NCI-H460 (cell line): ENCODE measurements around the gene GUCA1A. TPM values are rescaled to one million over a fixed set of nuclear protein-coding genes. Genes with fewer than 3 reads are reported as not detected.

ENCODE experiments used
- DNase-seq: peaks from one replicate; pipeline ENCODE4 v3.0.0-alpha.2; 2016; ENCODE audit warnings: low read depth; ENCODE audit errors: extremely low read depth
- polyA plus RNA-seq: library from polyadenylated mRNA; depleted of rRNA; stranded (reverse); fragments of >200 nt; gene quantifications from 2 replicates; pipeline ENCODE4 v1.2.3, GENCODE V29; 2014; cell fraction: nucleus; rRNA removed
- total RNA-seq: library from RNA; depleted of rRNA; stranded (reverse); fragments of >200 nt; shearing (Covaris generic); gene quantifications from 2 replicates; pipeline ENCODE4 v1.2.3, GENCODE V29; 2014; rRNA removed

The GUCA1A gene
- total RNA-seq: not detected in 2 replicates
- not detected in 2 replicates for polyA plus RNA-seq

- no peak for DNase-seq
These were observed at the start of gene GUCA1A for GRCh38 chr6:42173101-42173500. Gene GUCA1A, plus strand, starts transcription at chr6:42173364. Its CDS starts 250 bp downstream, at chr6:42173614.

- DNase-seq: no peak
These were observed 49.6 kb upstream of the GUCA1A start for GRCh38 chr6:42123379-42124103.

GRCh38 chr6:42124223-42124836 lies 48.8 kb upstream of the GUCA1A start:
- no peak for DNase-seq

DNA sequence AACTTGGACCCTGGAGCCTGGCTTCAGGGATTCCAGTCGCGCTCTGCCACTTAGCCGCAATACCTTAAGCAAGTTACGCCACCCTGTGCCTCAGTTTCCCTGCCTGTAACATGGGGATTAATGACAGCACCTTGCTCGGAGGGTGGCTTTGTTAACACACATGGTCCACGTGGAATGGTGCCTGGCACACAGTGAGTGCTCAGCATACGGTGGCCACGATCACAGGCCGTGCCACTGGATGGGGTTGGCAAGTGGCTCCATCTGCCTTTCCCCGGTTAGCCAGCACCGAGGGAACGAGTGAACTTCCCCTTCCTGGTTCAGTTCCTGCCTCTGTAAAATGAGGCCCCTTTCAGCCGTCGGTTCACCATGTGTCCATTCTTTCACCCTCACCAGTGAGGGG lies 47.9 kb upstream of the GUCA1A start:
- DNase-seq: no peak

DNA sequence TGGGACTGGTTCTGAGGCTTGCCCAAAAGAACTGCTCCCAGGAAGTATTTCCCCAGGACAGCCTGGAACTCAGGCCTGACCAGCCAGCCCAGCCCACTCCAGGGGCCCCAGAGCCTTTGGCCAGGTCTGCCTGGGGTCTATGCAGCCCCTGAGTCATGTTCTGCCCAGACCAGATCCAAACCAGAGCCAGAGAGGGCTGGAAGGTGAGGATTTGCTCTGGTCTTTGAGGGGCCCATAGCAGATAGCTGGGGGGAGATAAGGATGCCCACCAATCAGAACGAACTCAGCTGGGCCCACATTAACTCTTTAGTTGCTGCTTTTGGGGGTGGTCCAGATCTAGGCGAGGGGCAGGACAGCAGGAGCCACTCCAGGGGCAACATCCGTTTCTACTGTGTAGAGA lies 47.5 kb upstream of the GUCA1A start:
- no peak for DNase-seq

DNA sequence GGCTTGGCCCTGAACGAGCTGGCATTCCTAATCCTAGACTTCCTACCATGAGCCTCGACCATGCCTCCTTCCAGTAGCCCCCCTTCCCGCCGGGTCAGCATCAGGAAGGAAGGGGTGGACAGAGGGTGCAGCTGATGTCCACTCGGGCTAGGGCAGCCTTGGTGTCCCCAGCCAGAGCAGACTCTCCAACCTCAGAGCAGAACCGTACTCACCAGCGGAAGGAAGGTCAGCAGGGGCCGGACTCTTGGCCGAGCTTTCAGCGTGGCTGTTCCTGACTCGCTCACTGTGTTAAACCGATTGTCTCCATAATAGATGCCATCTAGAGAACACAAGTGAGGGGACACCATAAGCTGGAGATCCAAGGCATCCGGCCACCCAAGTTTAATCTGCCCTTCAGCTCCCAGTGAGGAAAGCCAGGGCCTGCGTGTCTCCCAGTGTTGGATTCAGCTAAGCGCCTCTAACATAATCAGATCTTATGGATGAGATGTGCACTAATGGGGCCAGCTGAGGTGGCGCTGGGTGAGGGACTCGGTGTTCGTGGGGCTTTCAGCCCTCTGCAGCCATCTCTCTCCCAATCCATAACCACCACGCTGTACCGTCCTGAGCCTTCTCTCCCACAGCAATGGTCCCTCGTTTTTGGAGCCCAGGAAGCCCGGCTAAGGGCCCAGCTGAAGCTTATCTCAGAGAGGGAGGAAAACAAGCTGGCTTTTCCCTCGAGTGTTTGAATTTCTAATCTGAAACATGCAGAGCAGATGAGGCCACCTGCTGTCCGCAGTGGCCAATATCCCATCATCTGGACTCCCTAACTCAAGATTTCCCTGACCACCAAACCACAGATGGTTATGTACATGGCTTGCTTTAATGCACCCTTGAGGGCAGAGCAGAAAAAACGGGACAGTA lies 44.5 kb upstream of the GUCA1A start:
- DNase-seq: no peak

DNA sequence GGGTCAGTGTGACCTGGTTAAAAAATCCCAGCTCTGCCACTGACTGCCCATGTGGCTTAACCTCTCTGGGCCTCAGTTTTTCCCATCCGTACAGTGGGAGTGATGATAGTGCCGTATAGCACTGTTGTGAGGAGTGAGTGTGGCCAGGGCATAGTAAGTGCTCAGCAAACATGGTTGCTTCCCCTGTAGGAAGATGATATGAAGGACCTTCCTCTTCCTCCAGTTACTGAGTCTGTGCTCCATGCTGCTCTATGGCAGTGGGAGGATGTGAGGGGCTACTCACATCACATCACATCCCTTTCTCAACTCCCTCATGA lies 43.8 kb upstream of the GUCA1A start:
- no peak for DNase-seq

DNA sequence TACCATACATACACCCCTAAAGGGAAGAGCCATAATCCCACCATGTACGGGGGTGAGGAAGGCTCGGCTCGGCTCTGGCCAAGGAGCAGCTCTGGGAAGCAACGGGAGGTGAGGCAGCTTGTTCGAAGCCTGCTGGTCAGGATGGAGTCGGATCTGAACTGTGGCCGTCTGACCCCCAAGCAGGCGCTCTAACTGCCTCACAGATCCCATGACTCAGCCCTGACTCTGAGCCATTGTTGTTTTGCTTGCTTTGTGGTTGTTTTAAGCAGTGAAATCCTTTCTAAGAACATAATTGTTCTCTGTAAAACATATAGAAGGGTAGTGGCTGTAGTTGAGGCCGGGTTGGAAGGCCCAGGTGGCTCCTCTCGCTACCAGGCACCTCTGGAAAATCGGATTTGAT lies 41.6 kb upstream of the GUCA1A start:
- DNase-seq: no peak

- DNase-seq: no peak
These were observed 39.2 kb upstream of the GUCA1A start for GRCh38 chr6:42133926-42134325.

GRCh38 chr6:42135161-42135560 lies 38.0 kb upstream of the GUCA1A start:
- no peak for DNase-seq

DNA sequence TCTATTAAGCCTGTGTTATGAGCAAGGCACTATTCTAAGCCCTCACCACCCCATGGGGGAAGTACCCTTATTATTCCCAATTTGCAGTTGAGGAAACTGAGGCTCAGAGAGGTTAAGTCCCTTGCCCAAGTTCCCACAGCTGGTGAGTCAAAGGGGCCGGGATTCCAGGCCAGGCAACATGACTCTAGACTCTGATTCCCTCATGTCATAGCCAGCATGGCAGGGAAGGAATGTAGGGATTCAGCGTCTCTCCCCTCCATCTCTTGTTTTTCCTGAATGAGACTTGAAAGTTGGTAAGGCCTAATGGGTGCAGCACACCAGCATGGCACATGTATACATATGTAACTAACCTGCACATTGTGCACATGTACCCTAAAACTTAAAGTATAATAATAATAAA lies 37.4 kb upstream of the GUCA1A start:
- DNase-seq: no peak

DNA sequence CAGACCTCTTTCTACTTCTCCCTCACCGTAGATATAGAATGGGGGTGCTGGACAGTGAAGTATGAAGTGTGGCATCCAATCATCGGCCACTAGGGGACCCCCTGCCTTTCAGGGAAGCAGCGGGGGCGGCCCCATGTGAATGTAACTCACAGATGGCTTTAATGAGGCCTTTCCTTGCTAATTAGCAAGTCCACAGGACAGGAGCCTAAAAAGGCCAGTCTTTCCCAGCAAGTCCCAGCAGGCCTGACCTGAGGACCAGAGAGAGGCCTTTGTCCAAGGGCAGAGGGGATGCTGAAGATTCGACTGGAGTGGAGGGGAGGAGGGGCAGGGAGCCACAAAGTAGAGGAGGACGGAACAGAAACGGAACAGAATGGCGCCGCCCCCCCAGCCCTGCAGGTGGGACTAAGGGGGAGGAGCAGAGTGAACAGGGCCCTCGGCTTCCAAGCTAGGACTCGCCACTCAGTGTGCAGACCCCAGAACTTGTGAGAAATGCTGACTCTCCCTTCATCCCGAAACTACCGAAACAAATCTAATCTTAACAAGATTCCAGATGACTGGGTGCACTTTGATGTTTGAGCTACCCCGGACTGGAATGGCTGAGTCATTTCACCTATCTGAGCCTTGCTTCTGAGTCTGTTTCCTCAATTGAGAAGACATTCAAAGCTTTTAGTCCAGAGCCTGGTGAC lies 36.5 kb upstream of the GUCA1A start:
- DNase-seq: no peak

GRCh38 chr6:42137194-42137753 lies 35.9 kb upstream of the GUCA1A start:
- DNase-seq: no peak

DNA sequence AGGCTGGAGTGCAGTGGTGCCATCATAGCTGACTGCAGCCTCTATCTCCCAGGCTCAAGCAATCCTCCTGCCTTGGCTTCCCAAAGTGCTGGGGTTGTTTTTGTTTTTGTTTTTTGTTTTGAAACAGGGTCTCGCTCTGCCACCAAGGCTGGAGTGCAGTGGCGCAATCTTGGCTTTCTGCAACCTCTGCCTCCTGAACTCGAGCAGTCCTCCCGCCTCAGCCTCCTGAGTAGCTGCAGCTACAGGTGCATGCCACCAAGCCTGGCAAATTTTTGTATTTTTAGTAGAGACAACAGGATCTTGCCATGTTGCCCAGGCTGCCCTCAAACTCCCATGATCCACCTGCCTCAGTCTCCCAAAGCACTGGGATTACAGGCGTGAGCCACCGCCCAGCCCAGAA lies 35.0 kb upstream of the GUCA1A start:
- no peak for DNase-seq

- DNase-seq: no peak
These were observed 34.2 kb upstream of the GUCA1A start for GRCh38 chr6:42138630-42139619.

- DNase-seq: no peak
These were observed 33.1 kb upstream of the GUCA1A start for GRCh38 chr6:42140032-42140431.

DNA sequence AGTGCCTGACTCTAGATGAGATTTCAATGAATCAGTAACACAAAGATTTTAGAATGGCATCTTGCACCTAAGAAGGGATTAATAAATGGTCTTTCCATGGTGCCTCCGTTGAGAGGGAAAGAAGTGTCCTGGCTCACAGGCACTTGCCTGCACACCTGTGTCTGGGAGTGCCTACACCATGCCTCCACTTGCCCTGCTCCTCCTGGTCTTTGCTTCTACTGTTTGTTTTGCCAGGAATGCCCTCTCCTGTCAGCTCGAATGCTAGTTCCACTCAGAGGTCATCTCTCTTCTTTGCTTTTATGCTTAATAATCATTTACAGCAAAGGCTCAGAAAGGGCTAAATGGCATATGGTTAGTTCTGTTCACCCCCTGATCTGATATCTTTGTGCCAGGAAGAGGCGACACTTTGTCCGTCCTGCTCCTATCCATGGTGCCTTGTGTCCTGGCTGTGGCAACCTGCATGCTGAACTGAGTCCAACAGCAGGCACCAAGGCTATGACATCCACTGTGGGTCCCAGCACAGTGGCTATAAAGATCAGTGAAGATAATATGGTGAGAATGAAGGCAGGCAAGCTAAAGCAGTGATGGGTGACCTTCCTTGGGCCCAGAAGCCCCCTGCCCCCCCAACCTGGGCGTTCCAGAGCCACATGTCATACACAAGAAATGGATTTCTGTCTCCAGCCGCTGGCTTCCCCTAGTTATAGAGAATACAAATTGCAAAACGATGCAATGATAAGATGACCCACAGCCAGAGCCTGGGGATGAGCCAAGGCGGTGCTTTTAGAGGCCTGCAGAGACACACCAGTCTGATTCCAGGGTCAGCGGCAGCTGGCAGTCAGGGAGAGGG lies 32.2 kb upstream of the GUCA1A start:
- DNase-seq: no peak

- DNase-seq: no peak
These were observed 31.5 kb upstream of the GUCA1A start for GRCh38 chr6:42141603-42142117.
